ENCODE results near the gene AMPH.
A peak's percentile ranks its signal among the peaks of the same experiment; 100 is the strongest.

Gene AMPH

DNA sequence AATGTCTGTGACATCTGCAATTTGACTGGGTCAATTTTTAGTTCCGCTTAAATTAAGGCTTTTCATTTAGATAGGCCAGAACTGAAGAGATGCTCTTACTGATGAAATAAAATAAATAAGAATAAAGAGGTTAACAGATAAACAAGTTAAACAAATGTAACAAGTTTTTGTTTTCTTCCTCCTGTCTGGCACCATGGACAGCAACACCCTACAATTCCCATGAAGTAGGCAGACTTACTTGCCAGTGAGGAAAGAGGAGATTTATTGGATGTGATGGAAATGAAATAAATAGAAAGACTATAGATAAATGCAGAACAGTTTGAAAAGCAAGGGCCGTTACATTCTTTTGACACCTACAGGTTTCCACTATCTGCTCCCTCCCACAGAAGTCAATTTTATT is 118.5 kb downstream of the AMPH start:
- no peak for DNase-seq (ENCODE audit: extremely low read depth, low read depth)
- TF ChIP-seq, protein P1, sequence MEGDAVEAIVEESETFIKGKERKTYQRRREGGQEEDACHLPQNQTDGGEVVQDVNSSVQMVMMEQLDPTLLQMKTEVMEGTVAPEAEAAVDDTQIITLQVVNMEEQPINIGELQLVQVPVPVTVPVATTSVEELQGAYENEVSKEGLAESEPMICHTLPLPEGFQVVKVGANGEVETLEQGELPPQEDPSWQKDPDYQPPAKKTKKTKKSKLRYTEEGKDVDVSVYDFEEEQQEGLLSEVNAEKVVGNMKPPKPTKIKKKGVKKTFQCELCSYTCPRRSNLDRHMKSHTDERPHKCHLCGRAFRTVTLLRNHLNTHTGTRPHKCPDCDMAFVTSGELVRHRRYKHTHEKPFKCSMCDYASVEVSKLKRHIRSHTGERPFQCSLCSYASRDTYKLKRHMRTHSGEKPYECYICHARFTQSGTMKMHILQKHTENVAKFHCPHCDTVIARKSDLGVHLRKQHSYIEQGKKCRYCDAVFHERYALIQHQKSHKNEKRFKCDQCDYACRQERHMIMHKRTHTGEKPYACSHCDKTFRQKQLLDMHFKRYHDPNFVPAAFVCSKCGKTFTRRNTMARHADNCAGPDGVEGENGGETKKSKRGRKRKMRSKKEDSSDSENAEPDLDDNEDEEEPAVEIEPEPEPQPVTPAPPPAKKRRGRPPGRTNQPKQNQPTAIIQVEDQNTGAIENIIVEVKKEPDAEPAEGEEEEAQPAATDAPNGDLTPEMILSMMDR (IDR thresholded peaks at IDR 0.05; ENCODE audit: low read depth, low read length): no peak

DNA sequence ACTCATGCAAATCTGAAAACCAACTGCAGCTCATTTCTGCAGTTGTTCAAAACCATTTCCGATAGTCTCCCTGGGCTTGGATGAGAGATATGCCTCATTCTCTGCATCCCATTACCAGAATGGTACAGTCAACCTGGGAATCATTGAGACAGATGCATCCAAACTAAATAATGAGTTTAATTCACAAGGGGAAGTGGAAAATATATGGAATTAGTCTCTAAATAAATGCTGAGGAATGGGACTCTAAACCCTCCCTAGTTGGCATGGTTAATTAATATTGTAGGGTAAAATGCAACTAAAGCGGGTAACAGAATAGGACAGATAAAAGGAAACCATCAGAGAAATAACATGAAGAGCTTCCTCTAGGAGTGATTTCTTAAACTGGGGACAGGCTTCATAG is 118.9 kb downstream of the AMPH start:
- DNase-seq (ENCODE audit: extremely low read depth, low read depth): no peak
- TF ChIP-seq, protein P1 (IDR thresholded peaks at IDR 0.05; ENCODE audit: low read depth, low read length): no peak

DNA sequence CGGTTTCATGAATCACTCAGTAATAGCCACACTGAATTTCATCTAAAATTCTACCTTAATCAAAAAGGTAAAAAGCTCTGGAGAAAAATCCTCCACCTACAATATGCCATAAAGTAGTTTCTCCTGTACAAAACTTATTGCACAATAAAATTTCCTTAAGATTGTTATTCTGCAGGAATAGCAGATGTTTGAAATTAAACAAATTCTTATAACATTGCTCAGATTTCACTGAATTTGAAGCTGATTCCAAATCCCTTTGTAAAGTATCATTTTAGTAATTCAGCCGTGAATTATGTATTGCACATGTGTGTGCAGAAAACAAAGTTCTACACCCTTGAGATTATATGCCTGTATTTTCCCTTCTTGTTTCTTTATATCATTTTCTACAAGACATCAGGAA is 123.8 kb downstream of the AMPH start:
- TF ChIP-seq, protein P1 (IDR thresholded peaks at IDR 0.05; ENCODE audit: low read depth, low read length): no peak
- DNase-seq (ENCODE audit: extremely low read depth, low read depth): peak; percentile 10

DNA sequence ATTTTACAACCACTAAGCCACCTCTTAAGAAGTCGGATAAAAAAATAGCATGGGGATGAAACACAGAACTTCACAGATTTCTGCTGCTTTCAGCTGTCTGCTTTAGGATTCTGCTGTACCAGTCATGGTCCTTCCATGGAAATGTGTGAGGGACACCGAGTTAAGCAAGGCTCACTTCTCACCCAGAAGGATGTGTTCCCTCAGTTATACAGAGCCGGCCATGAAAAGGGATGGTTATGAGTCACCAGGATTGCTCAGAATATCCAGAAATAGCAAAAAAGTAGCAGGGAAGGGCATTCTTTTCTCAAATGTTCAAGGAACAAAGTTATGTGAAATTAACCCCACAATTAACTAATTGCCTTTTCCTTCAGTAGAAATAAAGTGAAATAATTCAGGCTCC is 124.4 kb downstream of the AMPH start:
- TF ChIP-seq, protein P1 (IDR thresholded peaks at IDR 0.05; ENCODE audit: low read depth, low read length): no peak

DNA sequence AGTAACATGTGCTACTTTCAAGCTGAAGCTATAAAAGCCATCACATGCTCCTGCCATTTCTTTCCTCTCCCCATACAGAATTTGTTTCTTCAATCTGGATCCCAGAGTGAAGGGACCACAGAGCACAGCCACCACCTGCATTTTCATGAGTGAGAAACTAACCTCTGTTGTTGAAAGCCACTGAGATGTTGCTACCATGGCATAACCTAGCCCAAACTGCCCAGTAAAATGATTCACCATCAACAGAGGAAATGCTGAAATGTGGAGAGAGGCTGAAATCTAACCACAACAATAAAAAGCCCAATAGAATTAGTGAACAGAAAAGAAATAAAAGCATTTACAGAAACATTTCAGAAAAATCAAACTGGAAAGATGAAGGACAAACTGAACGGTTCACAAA is 125.2 kb downstream of the AMPH start:
- no peak for DNase-seq (ENCODE audit: extremely low read depth, low read depth)
- TF ChIP-seq, protein P1 (IDR thresholded peaks at IDR 0.05; ENCODE audit: low read depth, low read length): no peak

More for the DNA sequence above, 124.4 kb downstream of the AMPH start:
- DNase-seq (ENCODE audit: extremely low read depth, low read depth): no peak

DNA sequence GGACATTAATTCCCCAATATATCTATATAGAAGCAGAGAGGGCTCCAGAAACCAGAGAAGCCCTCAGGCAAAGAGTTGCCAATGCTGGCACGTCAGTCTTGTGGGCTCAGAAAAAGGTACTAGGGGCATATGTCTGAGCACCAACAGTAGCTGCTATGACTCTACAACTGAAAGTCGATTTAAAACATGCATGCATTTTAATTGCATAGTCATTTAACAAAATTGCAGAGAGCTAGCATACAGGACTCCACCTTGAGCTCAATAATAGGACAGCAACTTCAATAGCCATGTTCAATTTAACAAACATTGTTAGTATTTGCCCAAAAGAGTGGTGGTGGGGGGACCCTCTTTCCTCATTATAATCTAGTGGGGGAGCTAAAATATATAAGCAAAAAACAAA is 126.5 kb downstream of the AMPH start:
- no peak for DNase-seq (ENCODE audit: extremely low read depth, low read depth)
- TF ChIP-seq, protein P1 (IDR thresholded peaks at IDR 0.05; ENCODE audit: low read depth, low read length): no peak

DNA sequence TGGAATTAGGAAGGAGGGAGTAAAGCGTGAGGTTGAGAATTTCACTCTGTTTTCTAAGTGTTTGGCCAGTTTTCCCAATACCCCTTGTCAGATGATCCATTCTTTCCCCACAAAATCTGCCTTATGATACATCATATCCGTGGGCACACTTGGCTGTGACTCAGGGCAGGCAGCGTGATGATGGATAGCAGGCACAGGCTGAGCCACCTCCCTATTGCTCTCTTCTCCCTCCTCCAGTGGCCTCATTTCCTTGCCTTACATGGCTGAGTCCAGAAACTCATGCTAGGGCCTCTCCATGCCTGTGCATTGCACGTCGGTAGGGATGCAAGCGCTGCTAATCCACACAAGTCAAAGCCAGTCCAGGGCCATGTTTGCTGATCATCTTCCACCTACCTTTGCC is 128.3 kb downstream of the AMPH start:
- TF ChIP-seq, protein P1 (IDR thresholded peaks at IDR 0.05; ENCODE audit: low read depth, low read length): no peak
- no peak for DNase-seq (ENCODE audit: extremely low read depth, low read depth)

Data from AG09319 (cell line).